Pons (tissue), 1 donor: Measurements from ENCODE around the gene TNS4.

Experiments used
- DNase-seq: peaks from one replicate; pipeline ENCODE4 v3.0.0-alpha.2; 2016; ENCODE audit warnings: low spot score

TNS4 gene

GRCh38 chr17:40491486-40491885, 9.9 kb downstream of the TNS4 start:
- no peak for DNase-seq

GRCh38 chr17:40490982-40491381, 10.4 kb downstream of the TNS4 start:
- no peak for DNase-seq

GRCh38 chr17:40490289-40490853, 11.1 kb downstream of the TNS4 start:
- peak; percentile 87 for DNase-seq

- DNase-seq: no peak
Measured at GRCh38 chr17:40487371-40488020, 13.9 kb downstream of the TNS4 start.

- DNase-seq: no peak
Measured at GRCh38 chr17:40486522-40487370, 14.7 kb downstream of the TNS4 start.

- DNase-seq: no peak
Measured at GRCh38 chr17:40485851-40486521, 15.4 kb downstream of the TNS4 start.

GRCh38 chr17:40484973-40485530, 16.4 kb downstream of the TNS4 start:
- no peak for DNase-seq

GRCh38 chr17:40484285-40484972, 17.0 kb downstream of the TNS4 start:
- no peak for DNase-seq

- no peak for DNase-seq
Measured at GRCh38 chr17:40483679-40484078, 17.7 kb downstream of the TNS4 start.

- DNase-seq: no peak
Measured at GRCh38 chr17:40482722-40483121, 18.7 kb downstream of the TNS4 start.

- DNase-seq: no peak
Measured at GRCh38 chr17:40481106-40481505, 20.3 kb downstream of the TNS4 start.

GRCh38 chr17:40480501-40481003, 20.9 kb downstream of the TNS4 start:
- DNase-seq: no peak

GRCh38 chr17:40479754-40480480, 21.5 kb downstream of the TNS4 start:
- DNase-seq: no peak

GRCh38 chr17:40478486-40478885, 22.9 kb downstream of the TNS4 start:
- DNase-seq: no peak

- DNase-seq: no peak
Measured at GRCh38 chr17:40477796-40478195, 23.6 kb downstream of the TNS4 start.

GRCh38 chr17:40475234-40475908, 26.1 kb downstream of the TNS4 start:
- no peak for DNase-seq

GRCh38 chr17:40474419-40475002, 26.9 kb downstream of the TNS4 start:
- no peak for DNase-seq

- no peak for DNase-seq
Measured at GRCh38 chr17:40473573-40474365, 27.7 kb downstream of the TNS4 start.
